Skin of body (tissue), 1 donor: Measurements from ENCODE around the gene MAPK11. TPM values are rescaled to one million over a fixed set of nuclear protein-coding genes. Genes with fewer than 3 reads are reported as not detected.

Experiments used
- total RNA-seq: library from RNA; depleted of rRNA; stranded (reverse); fragments of >200 nt; gene quantifications from one replicate; pipeline ENCODE4 v1.2.3, GENCODE V29; 2014

The MAPK11 gene
- total RNA-seq, 1 donor from 2014 or later: 5.2 TPM

Other genes with a start within 250 kb of the MAPK11 start
- gene TTLL8, start 212.1 kb downstream of the MAPK11 start, total RNA-seq: not detected
- 3.1 TPM for gene MLC1, start 185.0 kb downstream of the MAPK11 start, total RNA-seq
- 3.0 TPM for gene MOV10L1, start 180.4 kb downstream of the MAPK11 start, total RNA-seq
- gene PANX2, start 99.6 kb downstream of the MAPK11 start, total RNA-seq: 0.30 TPM
- 10.8 TPM for gene TRABD, start 84.5 kb downstream of the MAPK11 start, total RNA-seq
- gene SELENOO, start 69.4 kb downstream of the MAPK11 start, total RNA-seq: 10.7 TPM
- 23.5 TPM for gene TUBGCP6, start 25.4 kb downstream of the MAPK11 start, total RNA-seq
- gene HDAC10, start 19.1 kb downstream of the MAPK11 start, total RNA-seq: 13.1 TPM
- 8.8 TPM for gene MAPK12, start 8.7 kb downstream of the MAPK11 start, total RNA-seq
- gene PLXNB2, start 37.3 kb upstream of the MAPK11 start, total RNA-seq: 68.8 TPM
- gene DENND6B, start 56.6 kb upstream of the MAPK11 start, total RNA-seq: 2.9 TPM
- gene PPP6R2, start 72.9 kb upstream of the MAPK11 start, total RNA-seq: 31.5 TPM
- 31.9 TPM for gene SBF1, start 204.7 kb upstream of the MAPK11 start, total RNA-seq
- 0.39 TPM for gene ADM2, start 211.2 kb upstream of the MAPK11 start, total RNA-seq
- gene MIOX, start 216.5 kb upstream of the MAPK11 start, total RNA-seq: not detected
- 16.1 TPM for gene LMF2, start 237.3 kb upstream of the MAPK11 start, total RNA-seq
- 29.7 TPM for gene NCAPH2, start 237.8 kb upstream of the MAPK11 start, total RNA-seq